B cell (primary cell): ENCODE data around the gene NECAB2. TPM values are rescaled to one million over a fixed set of nuclear protein-coding genes. Genes with fewer than 3 reads are reported as not detected.

ENCODE experiments used
- ATAC-seq: fragments of 200-7000 bp; cut with Tn5 transposase; one replicate; pipeline ENCODE4 v1.10.0; 2021; ENCODE audit warnings: low read depth, mild to moderate bottlenecking, moderate number of reproducible peaks, moderate library complexity
- CTCF ChIA-PET: fragments of 350-600 bp; sonication (Branson Sonifier 250); formaldehyde crosslinking; loops from one replicate; lab custom pipeline; 2021; ENCODE audit warnings: antibody characterized with exemption, inconsistent platforms; lab: Charles Lee
- POLR2A ChIA-PET: fragments of 350-600 bp; sonication (Branson Sonifier 250); formaldehyde crosslinking; loops from one replicate; lab custom pipeline; 2021; ENCODE audit warnings: antibody characterized with exemption; lab: Charles Lee
- DNase-seq: peaks from one replicate; pipeline ENCODE4 v3.0.0; 2013
- H2AFZ ChIP-seq: 2 replicates; pipeline ENCODE4 v1.6.1; 2012; ENCODE audit warnings: mild to moderate bottlenecking, low read depth, low read length; ENCODE audit not compliant: insufficient read depth, poor library complexity, severe bottlenecking
- H3K27ac ChIP-seq, 2 donors: 1 replicate in 1 of 2; 2 replicates in 1 of 2; pipeline ENCODE4 v1.5.1; 2012 to 2013; ENCODE audit warnings: low read length in 2 of 2, mild to moderate bottlenecking in 2 of 2, moderate library complexity in 1 of 2
- H3K27me3 ChIP-seq, 4 experiments: fragments of 200-600 bp in 1 of 4; sonication (generic) in 1 of 4; replicated peaks in 1 of 4; 1 replicate in 2 of 4; 2 replicates in 2 of 4; pipeline versions ENCODE4 v1.6.1 to v1.7.0; 2013 to 2016; ENCODE audit warnings: low read length in 3 of 4, mild to moderate bottlenecking in 2 of 4, mixed read lengths in 1 of 4, moderate library complexity in 1 of 4; ENCODE audit not compliant: insufficient read depth in 4 of 4, control insufficient read depth in 3 of 4; ENCODE audit errors: control extremely low read depth in 1 of 4
- H3K36me3 ChIP-seq, 2 experiments: replicated peaks in 1 of 2; 1 replicate in 1 of 2; 2 replicates in 1 of 2; pipeline versions ENCODE4 v1.6.1 to v1.7.1; 2013; ENCODE audit warnings: low read length in 1 of 2; ENCODE audit not compliant: insufficient read depth in 2 of 2, control insufficient read depth in 1 of 2; ENCODE audit errors: control extremely low read depth in 1 of 2, extremely low read depth in 1 of 2
- H3K4me1 ChIP-seq, 2 donors: fragments of 200-600 bp in 1 of 2; sonication (generic) in 1 of 2; 1 replicate in 1 of 2; 2 replicates in 1 of 2; pipeline versions ENCODE4 v1.5.1 to v1.6.1; 2013 to 2017; ENCODE audit warnings: low read length in 2 of 2; ENCODE audit not compliant: control insufficient read depth in 2 of 2, insufficient read depth in 2 of 2
- H3K4me2 ChIP-seq: replicated peaks from 2 replicates; pipeline ENCODE3; 2012; ENCODE audit warnings: mild to moderate bottlenecking, low read depth, low read length; ENCODE audit not compliant: poor library complexity, severe bottlenecking
- H3K4me3 ChIP-seq, 5 experiments: fragments of 200-600 bp in 1 of 5; sonication (generic) in 1 of 5; 1 replicate in 3 of 5; 2 replicates in 2 of 5; pipeline versions ENCODE4 v1.5.1 to v1.7.0; 2011 to 2016; ENCODE audit warnings: low read length in 4 of 5, mild to moderate bottlenecking in 4 of 5, low read depth in 2 of 5, control low read depth in 1 of 5, moderate library complexity in 1 of 5; ENCODE audit not compliant: insufficient read depth in 1 of 5; ENCODE audit errors: control extremely low read depth in 1 of 5, extremely low read depth in 1 of 5
- H3K79me2 ChIP-seq: fragments of 200-600 bp; sonication (generic); one replicate; pipeline ENCODE4 v1.6.0; 2016; ENCODE audit warnings: low read length; ENCODE audit not compliant: control insufficient read depth, insufficient read depth
- H3K9ac ChIP-seq: fragments of 200-600 bp; sonication (generic); 2 replicates; pipeline ENCODE4 v1.6.1; 2017; ENCODE audit warnings: mild to moderate bottlenecking, low read length, moderate library complexity
- H3K9me3 ChIP-seq, 3 donors: one replicate each; pipeline versions ENCODE4 v1.6.1 to v1.7.1; 2013; ENCODE audit warnings: low read length in 2 of 3; ENCODE audit not compliant: control insufficient read depth in 2 of 3, insufficient read depth in 1 of 3; ENCODE audit errors: control extremely low read depth in 1 of 3
- H4K20me1 ChIP-seq: 2 replicates; pipeline ENCODE4 v1.6.0; 2012; ENCODE audit warnings: mild to moderate bottlenecking, low read length; ENCODE audit not compliant: insufficient read depth, control insufficient read depth, poor library complexity, severe bottlenecking
- H3K27ac Mint-ChIP-seq: one replicate; pipeline ENCODE4 v1.8.0; 2021; ENCODE audit warnings: mixed read lengths
- H3K27me3 Mint-ChIP-seq: one replicate; pipeline ENCODE4 v1.8.0; 2021; ENCODE audit warnings: mixed read lengths
- H3K4me1 Mint-ChIP-seq: one replicate; pipeline ENCODE4 v1.8.0; 2021; ENCODE audit warnings: mixed read lengths
- H3K4me3 Mint-ChIP-seq: one replicate; pipeline ENCODE4 v1.8.0; 2021; ENCODE audit warnings: mixed read lengths
- H3K9me3 Mint-ChIP-seq: one replicate; pipeline ENCODE4 v1.8.0; 2022; ENCODE audit warnings: mixed read lengths; ENCODE audit not compliant: insufficient read depth
- CTCF ChIP-seq: fragments of 200-600 bp; IDR thresholded peaks from one replicate; pipeline ENCODE4 v1.8.0; 2022; ENCODE audit warnings: antibody characterized with exemption, mild to moderate bottlenecking
- EZH2 ChIP-seq: IDR thresholded peaks from 2 replicates; pipeline ENCODE4 v1.6.1; 2012; ENCODE audit warnings: borderline replicate concordance, low read depth, mild to moderate bottlenecking, moderate library complexity, low read length; ENCODE audit not compliant: insufficient read depth, poor library complexity, severe bottlenecking
- WGBS: methylation state at CpG from one replicate; pipeline ENCODE4 v1.1.5; 2013; ENCODE audit warnings: missing lambda C conversion rate; ENCODE audit not compliant: insufficient coverage; 5-methylcytosine and 5-hydroxymethylcytosine counted together
- intact Hi-C: fragments of 100-400 bp; cut with micrococcal nuclease; formaldehyde crosslinking; loops from one replicate; pipeline ENCODE4 v1.10.0; 2022
- polyA plus RNA-seq: library from polyadenylated mRNA; depleted of rRNA; stranded (reverse); fragments of >200 nt; gene quantifications from 2 replicates; pipeline ENCODE4 v1.2.3, GENCODE V29; 2012
- total RNA-seq, 2 donors: library from RNA; stranded (reverse); fragments of 120-200 nt in 1 of 2; gene quantifications; 1 replicate in 1 of 2; 2 replicates in 1 of 2; pipeline versions ENCODE4 v1.2.3 to v1.2.4, GENCODE V29; 2013 to 2022

The NECAB2 gene
- total and polyA plus RNA-seq, 2 donors (not counting 1 experiment from before 2014, with no cell fraction given): not detected

GRCh38 chr16:84045818-84046470 is 77.9 kb downstream of the NECAB2 start:
- Mint-ChIP-seq H3K4me1 (no peaks in the 10 kb centered on the region), H3K27ac (no peak overlapping the region), H3K27me3 (peaks cover 19% of the 10 kb centered on the region), H3K9me3 (no peaks in the 10 kb centered on the region), H3K4me3 (no peak overlapping the region)
- Histone ChIP-seq H3K79me2 (no peaks in the 10 kb centered on the region), H3K4me1 (no peaks in the 10 kb centered on the region), H3K36me3 (peaks cover 4 to 19% of the 10 kb centered on the region in 2 experiments), H3K27me3 (peaks cover 0 to 23% (median 3%) of the 10 kb centered on the region in 4 experiments), H2AFZ (no peak overlapping the region), H3K9me3 (peaks cover 0 to 2% (median 0%) of the 10 kb centered on the region in 3 donors), H4K20me1 (no peaks in the 10 kb centered on the region), H3K27ac (no peak overlapping the region), H3K4me3 (no peak overlapping the region), H3K9ac (no peak overlapping the region), H3K4me2 (no peak overlapping the region)
- intact Hi-C loops: no loop called here
- ChIA-PET CTCF (interaction anchor here (1.3 kb wide), 1 partner anchor 15 kb away, joined by 12 read pairs; no protein-coding TSS in a partner anchor), POLR2A (interaction anchor here (0.7 kb wide), 1 partner anchor 129 kb away, joined by 8 read pairs; no protein-coding TSS in a partner anchor)
- TF ChIP-seq CTCF (no peak), EZH2 (no peak)
- ATAC-seq (no peak), DNase-seq (no peak)
- 93% methylated on average over 18 of the region's 19 CpGs for WGBS

GRCh38 chr16:84047206-84047605 is 79.2 kb downstream of the NECAB2 start:
- no peak overlapping the region for H3K4me3 Mint-ChIP-seq
- Histone ChIP-seq H3K27me3 (peaks cover 0 to 19% (median 3%) of the 10 kb centered on the region in 4 experiments), H3K4me3 (no peak overlapping the region), H3K27ac (no peak overlapping the region), H3K9me3 (peaks cover 0 to 2% (median 0%) of the 10 kb centered on the region in 3 donors), H3K79me2 (no peaks in the 10 kb centered on the region), H3K4me2 (no peak overlapping the region), H3K9ac (no peak overlapping the region), H4K20me1 (no peaks in the 10 kb centered on the region), H3K4me1 (no peaks in the 10 kb centered on the region), H3K36me3 (peaks cover 4 to 22% of the 10 kb centered on the region in 2 experiments), H2AFZ (no peak overlapping the region)
- no peak for TF ChIP-seq EZH2
- TF ChIP-seq CTCF: no peak
- POLR2A ChIA-PET: no interaction called here
- no peak overlapping the region for H3K27ac Mint-ChIP-seq
- intact Hi-C loops: no loop called here
- peaks cover 18% of the 10 kb centered on the region for H3K27me3 Mint-ChIP-seq
- WGBS: 84% methylated on average over 6 of the region's 6 CpGs
- CTCF ChIA-PET: no interaction called here
- no peaks in the 10 kb centered on the region for H3K4me1 Mint-ChIP-seq
- DNase-seq: no peak
- ATAC-seq: no peak
- H3K9me3 Mint-ChIP-seq: no peaks in the 10 kb centered on the region
